ENCODE data around the gene FIGNL2. TPM values are rescaled to one million over a fixed set of nuclear protein-coding genes. Genes with fewer than 3 reads are reported as not detected.

FIGNL2 gene
- total and polyA plus RNA-seq, 2 of the 13 experiments (the other 11 are each of a cell fraction or from before 2014, with no cell fraction given), result 0.82 to 1.00 TPM

- Histone ChIP-seq H3K9me3 (ENCODE audit: low read length) (no peaks in the 10 kb centered on the region), H3K27me3 (ENCODE audit: control insufficient read depth in 1 of 2, insufficient read depth in 2 of 2, low read length in 2 of 2) (no peaks in the 10 kb centered on the region), H3K79me2 (ENCODE audit: insufficient read depth, low read length) (no peaks in the 10 kb centered on the region), H4K20me1 (ENCODE audit: insufficient read depth, low read length) (no peaks in the 10 kb centered on the region), H3K9ac (ENCODE audit: insufficient read depth, low read depth, low read length) (no peak overlapping the region), H3K4me2 (ENCODE audit: low read depth, low read length) (no peak overlapping the region), H3K4me1 (ENCODE audit: insufficient read depth, low read length) (no peaks in the 10 kb centered on the region), H3K27ac (ENCODE audit: extremely low read length, insufficient read depth, low read length) (no peak overlapping the region), H3K4me3 (replicated peaks in 1 of 3; ENCODE audit: insufficient read depth in 1 of 3, low read depth in 2 of 3, low read length in 3 of 3) (no peak overlapping the region), H2AFZ (ENCODE audit: low read length) (no peak overlapping the region), H3K36me3 (replicated peaks in 1 of 2; ENCODE audit: control insufficient read depth in 1 of 2, insufficient read depth in 2 of 2, low read length in 2 of 2) (no peaks in the 10 kb centered on the region)
- no TSS peak for BruUV-seq (replicated peaks)
- ATAC-seq (no peak), DNase-seq (ENCODE audit: low spot score) (no peak), FAIRE-seq (no peak)
- intact Hi-C loops (cut with micrococcal nuclease; ENCODE audit: unreplicated experiment) (no loop called here), in situ Hi-C loops (cut with HindIII; ENCODE audit: extremely low pct_ligation_motif_present, low pct_unique_long_range_greater_than_20kb) (no loop called here)
- CTCF ChIA-PET (ENCODE audit: low intra/inter-chr PET ratio, low total read pairs), result no interaction called here
- POLR2A ChIA-PET, result no interaction called here
- TF ChIP-seq ZNF510 (CRISPR knock-in tag; IDR thresholded peaks at IDR 0.05; ENCODE audit: low read depth) (no peak), ZNF709 (CRISPR knock-in tag; IDR thresholded peaks at IDR 0.05) (no peak)
- WGBS (ENCODE audit: low lambda C conversion rate), result 51% methylated on average over 6 of the region's 6 CpGs
These were observed 59.6 kb downstream of the FIGNL2 start for GRCh38 chr12:51788876-51789275.

GRCh38 chr12:51785906-51786305 is 62.6 kb downstream of the FIGNL2 start:
- intact Hi-C loops (cut with micrococcal nuclease; ENCODE audit: unreplicated experiment), result no loop called here
- no peak for DNase-seq (ENCODE audit: low spot score)
- Histone ChIP-seq H3K4me3 (replicated peaks in 1 of 3; ENCODE audit: insufficient read depth in 1 of 3, low read depth in 2 of 3, low read length in 3 of 3) (no peak overlapping the region), H3K9me3 (ENCODE audit: low read length) (no peaks in the 10 kb centered on the region), H2AFZ (ENCODE audit: low read length) (no peak overlapping the region), H3K9ac (ENCODE audit: insufficient read depth, low read depth, low read length) (no peak overlapping the region), H4K20me1 (ENCODE audit: insufficient read depth, low read length) (no peaks in the 10 kb centered on the region), H3K4me2 (ENCODE audit: low read depth, low read length) (no peak overlapping the region), H3K27me3 (ENCODE audit: control insufficient read depth in 1 of 2, insufficient read depth in 2 of 2, low read length in 2 of 2) (no peaks in the 10 kb centered on the region), H3K79me2 (ENCODE audit: insufficient read depth, low read length) (no peaks in the 10 kb centered on the region), H3K4me1 (ENCODE audit: insufficient read depth, low read length) (no peaks in the 10 kb centered on the region), H3K36me3 (replicated peaks in 1 of 2; ENCODE audit: control insufficient read depth in 1 of 2, insufficient read depth in 2 of 2, low read length in 2 of 2) (no peaks in the 10 kb centered on the region), H3K27ac (ENCODE audit: extremely low read length, insufficient read depth, low read length) (no peak overlapping the region)
- no peak for ATAC-seq
- FAIRE-seq, result no peak
- CTCF ChIA-PET (ENCODE audit: low intra/inter-chr PET ratio, low total read pairs), result no interaction called here
- WGBS (ENCODE audit: low lambda C conversion rate), result 54% methylated on average over 2 of the region's 2 CpGs
- no TSS peak for BruUV-seq (replicated peaks)
- POLR2A ChIA-PET, result no interaction called here
- TF ChIP-seq FOXP4 (CRISPR knock-in tag; IDR thresholded peaks at IDR 0.05) (no peak), SP5 (CRISPR knock-in tag; IDR thresholded peaks at IDR 0.05; ENCODE audit: borderline replicate concordance, low read depth) (no peak), RNF2 (conservative IDR thresholded peaks at IDR 0.05; ENCODE audit: low read depth) (no peak), ZBTB38 (CRISPR knock-in tag; IDR thresholded peaks at IDR 0.05) (no peak), ZFAT (CRISPR knock-in tag; conservative IDR thresholded peaks at IDR 0.05) (no peak), ZSCAN5A (CRISPR knock-in tag; IDR thresholded peaks at IDR 0.05; ENCODE audit: borderline replicate concordance) (no peak), ZNF282 (IDR thresholded peaks at IDR 0.05; ENCODE audit: partially characterized antibody) (no peak), ZNF24 (IDR thresholded peaks at IDR 0.05) (no peak), BCL3 (CRISPR knock-in tag; IDR thresholded peaks at IDR 0.05) (no peak), ZFP41 (CRISPR knock-in tag; IDR thresholded peaks at IDR 0.05; ENCODE audit: borderline replicate concordance) (no peak), ATAD3A (CRISPR knock-in tag; IDR thresholded peaks at IDR 0.05) (no peak)
- in situ Hi-C loops (cut with HindIII; ENCODE audit: extremely low pct_ligation_motif_present, low pct_unique_long_range_greater_than_20kb), result no loop called here

Measured in HepG2 (cell line).